ENCODE results near the gene SIGLEC7. TPM values are rescaled to one million over a fixed set of nuclear protein-coding genes. Genes with fewer than 3 reads are reported as not detected.
A peak's percentile ranks its signal among the peaks of the same experiment; 100 is the strongest.

Gene SIGLEC7
- total RNA-seq, 1 experiment from 2014 or later = not detected

DNA sequence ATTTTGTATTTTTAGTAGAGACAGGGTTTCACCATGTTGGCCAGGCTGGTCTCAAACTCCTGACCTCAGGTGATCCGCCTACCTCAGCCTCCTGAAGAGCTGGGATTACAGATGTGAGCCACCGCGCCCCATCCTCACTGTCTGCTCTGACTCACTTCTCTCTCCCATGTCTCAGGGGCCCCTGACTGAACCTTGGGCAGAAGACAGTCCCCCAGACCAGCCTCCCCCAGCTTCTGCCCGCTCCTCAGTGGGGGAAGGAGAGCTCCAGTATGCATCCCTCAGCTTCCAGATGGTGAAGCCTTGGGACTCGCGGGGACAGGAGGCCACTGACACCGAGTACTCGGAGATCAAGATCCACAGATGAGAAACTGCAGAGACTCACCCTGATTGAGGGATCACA is 12.4 kb upstream of the SIGLEC7 start:
- BruUV-seq (replicated peaks) = no TSS peak

DNA sequence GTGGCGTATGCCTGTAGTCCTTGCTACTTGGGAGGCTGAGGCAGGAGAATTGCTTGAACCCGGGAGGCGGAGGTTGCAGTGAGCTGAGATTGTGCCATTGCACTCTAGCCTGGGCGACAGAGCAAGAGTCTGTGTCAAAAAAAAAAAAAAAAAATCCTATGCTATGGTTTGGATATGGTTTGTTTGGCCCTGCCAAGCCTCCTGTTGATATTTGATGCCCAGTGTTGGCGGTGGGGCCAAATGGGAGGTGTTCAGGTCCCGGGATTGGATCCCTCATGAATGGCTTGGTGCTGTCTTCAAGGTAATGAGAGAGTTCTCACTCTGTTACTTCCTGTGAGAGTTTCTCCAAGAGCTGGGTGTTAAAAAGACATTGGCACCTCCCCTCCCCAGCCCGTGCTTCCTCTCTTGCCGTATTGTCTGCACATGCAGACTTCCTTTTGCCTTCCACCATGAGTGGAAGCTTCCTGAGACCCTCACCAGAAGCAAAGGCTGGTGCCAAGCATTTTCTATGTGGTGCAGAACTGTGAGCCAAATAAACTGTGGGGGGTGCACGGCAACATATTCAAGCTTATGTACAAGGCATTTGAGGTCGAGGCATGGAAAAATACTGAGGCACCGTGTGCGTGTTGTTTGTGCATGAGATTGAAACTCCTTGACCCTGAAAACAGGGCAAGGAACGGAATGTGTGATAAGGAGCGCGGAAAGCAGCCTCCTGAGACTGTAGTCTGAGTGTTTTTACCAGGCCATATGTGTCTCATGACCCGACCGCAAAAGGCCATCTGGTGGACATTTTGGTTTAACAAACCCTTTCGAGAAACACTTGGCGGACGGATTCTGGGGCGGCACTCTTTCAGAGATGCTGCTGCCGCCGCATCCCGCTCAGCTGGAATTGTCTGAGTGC is 10.1 kb upstream of the SIGLEC7 start:
- Mint-ChIP-seq H3K27me3 (ENCODE audit: insufficient read depth, unreplicated experiment) (peaks cover 11% of the 10 kb centered on the region), H3K4me3 (ENCODE audit: unreplicated experiment) (peak overlapping the region; percentile 26), H3K27ac (ENCODE audit: unreplicated experiment) (no peak overlapping the region), H3K4me1 (ENCODE audit: low read depth, unreplicated experiment) (peaks cover 11% of the 10 kb centered on the region), H3K36me3 (ENCODE audit: insufficient read depth, unreplicated experiment) (no peaks in the 10 kb centered on the region), H3K9me3 (ENCODE audit: unreplicated experiment) (peaks cover 9% of the 10 kb centered on the region)
- POLR2A ChIA-PET = interaction anchor here (0.6 kb wide), 1 partner anchor 140 kb away, joined by 3 read pairs; no protein-coding TSS in a partner anchor
- peak; percentile 62 to 72 for DNase-seq
- 0 out of 2 replicates have a peak, but pooled peaks cover 4% of the 10 kb centered on the region for H3K9me3 ChIP-seq
- intact Hi-C loops (cut with micrococcal nuclease; ENCODE audit: unreplicated experiment) = no loop called here
- H3K4me3 ChIP-seq (ENCODE audit: low read depth, low read length) = no peak overlapping the region
- no peaks in the 10 kb centered on the region for H3K36me3 ChIP-seq (ENCODE audit: control insufficient read depth, insufficient read depth, low read length)
- TF ChIP-seq, protein P1, sequence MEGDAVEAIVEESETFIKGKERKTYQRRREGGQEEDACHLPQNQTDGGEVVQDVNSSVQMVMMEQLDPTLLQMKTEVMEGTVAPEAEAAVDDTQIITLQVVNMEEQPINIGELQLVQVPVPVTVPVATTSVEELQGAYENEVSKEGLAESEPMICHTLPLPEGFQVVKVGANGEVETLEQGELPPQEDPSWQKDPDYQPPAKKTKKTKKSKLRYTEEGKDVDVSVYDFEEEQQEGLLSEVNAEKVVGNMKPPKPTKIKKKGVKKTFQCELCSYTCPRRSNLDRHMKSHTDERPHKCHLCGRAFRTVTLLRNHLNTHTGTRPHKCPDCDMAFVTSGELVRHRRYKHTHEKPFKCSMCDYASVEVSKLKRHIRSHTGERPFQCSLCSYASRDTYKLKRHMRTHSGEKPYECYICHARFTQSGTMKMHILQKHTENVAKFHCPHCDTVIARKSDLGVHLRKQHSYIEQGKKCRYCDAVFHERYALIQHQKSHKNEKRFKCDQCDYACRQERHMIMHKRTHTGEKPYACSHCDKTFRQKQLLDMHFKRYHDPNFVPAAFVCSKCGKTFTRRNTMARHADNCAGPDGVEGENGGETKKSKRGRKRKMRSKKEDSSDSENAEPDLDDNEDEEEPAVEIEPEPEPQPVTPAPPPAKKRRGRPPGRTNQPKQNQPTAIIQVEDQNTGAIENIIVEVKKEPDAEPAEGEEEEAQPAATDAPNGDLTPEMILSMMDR (IDR thresholded peaks at IDR 0.05; ENCODE audit: insufficient read depth in 1 of 2, low read depth in 1 of 2, low read length in 1 of 2, severe bottlenecking in 1 of 2, unreplicated experiment in 1 of 2) = peak; percentile 20 to 27
- peaks cover 4% of the 10 kb centered on the region; the same call in 1 of the 2 replicates for H3K4me1 ChIP-seq
- no peaks in the 10 kb centered on the region for H3K27me3 ChIP-seq (replicated peaks; ENCODE audit: control insufficient read depth, insufficient read depth, low read length)
- CTCF ChIA-PET = no interaction called here
- no TSS peak for BruUV-seq (replicated peaks)

More for the DNA sequence above, 12.4 kb upstream of the SIGLEC7 start:
- H3K4me1 ChIP-seq = peaks cover 4% of the 10 kb centered on the region; the same call in 1 of the 2 replicates
- H3K27me3 ChIP-seq (replicated peaks; ENCODE audit: control insufficient read depth, insufficient read depth, low read length) = no peaks in the 10 kb centered on the region
- H3K36me3 ChIP-seq (ENCODE audit: control insufficient read depth, insufficient read depth, low read length) = no peaks in the 10 kb centered on the region
- DNase-seq = no peak
- intact Hi-C loops (cut with micrococcal nuclease; ENCODE audit: unreplicated experiment) = no loop called here
- no peak overlapping the region for H3K4me3 ChIP-seq (ENCODE audit: low read depth, low read length)
- TF ChIP-seq, protein P1 (IDR thresholded peaks at IDR 0.05; ENCODE audit: insufficient read depth in 1 of 2, low read depth in 1 of 2, low read length in 1 of 2, severe bottlenecking in 1 of 2, unreplicated experiment in 1 of 2) = no peak
- no peaks in the 10 kb centered on the region for H3K36me3 Mint-ChIP-seq (ENCODE audit: insufficient read depth, unreplicated experiment)
- H3K9me3 ChIP-seq = no peaks in the 10 kb centered on the region
- H3K27ac Mint-ChIP-seq (ENCODE audit: unreplicated experiment) = no peak overlapping the region
- peaks cover 6% of the 10 kb centered on the region for H3K27me3 Mint-ChIP-seq (ENCODE audit: insufficient read depth, unreplicated experiment)
- peaks cover 5% of the 10 kb centered on the region for H3K9me3 Mint-ChIP-seq (ENCODE audit: unreplicated experiment)
- peaks cover 11% of the 10 kb centered on the region for H3K4me1 Mint-ChIP-seq (ENCODE audit: low read depth, unreplicated experiment)
- no peak overlapping the region for H3K4me3 Mint-ChIP-seq (ENCODE audit: unreplicated experiment)
- ChIA-PET POLR2A (no interaction called here), CTCF (no interaction called here)

DNA sequence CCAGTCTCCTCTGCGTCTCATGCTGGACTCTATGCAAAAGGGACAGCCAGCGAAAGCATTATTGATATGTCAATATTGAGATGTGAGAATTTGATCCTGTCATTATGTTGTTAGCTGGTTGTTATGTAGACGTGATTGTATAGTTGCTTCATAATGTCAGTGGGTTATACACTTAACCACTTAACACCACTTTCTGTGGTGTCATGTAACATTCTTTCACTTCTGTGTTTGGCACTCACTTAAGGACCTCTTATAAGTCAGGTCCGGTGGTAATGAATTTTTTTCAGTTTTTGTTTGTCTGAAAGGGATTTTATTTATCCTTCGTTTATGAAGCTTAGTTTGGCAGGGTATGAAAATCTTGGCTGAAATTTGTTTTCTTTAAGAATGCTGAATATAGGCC is 7.1 kb upstream of the SIGLEC7 start:
- Histone ChIP-seq H3K36me3 (ENCODE audit: control insufficient read depth, insufficient read depth, low read length) (no peaks in the 10 kb centered on the region), H3K4me1 (peaks cover 4% of the 10 kb centered on the region; the same call in 1 of the 2 replicates), H3K9me3 (0 out of 2 replicates have a peak, but pooled peaks cover 4% of the 10 kb centered on the region), H3K27me3 (replicated peaks; ENCODE audit: control insufficient read depth, insufficient read depth, low read length) (no peaks in the 10 kb centered on the region; the same call in 1 of the 2 replicates), H3K4me3 (ENCODE audit: low read depth, low read length) (no peak overlapping the region)
- TF ChIP-seq, protein P1 (IDR thresholded peaks at IDR 0.05; ENCODE audit: insufficient read depth in 1 of 2, low read depth in 1 of 2, low read length in 1 of 2, severe bottlenecking in 1 of 2, unreplicated experiment in 1 of 2) = no peak
- no peak for DNase-seq
- Mint-ChIP-seq H3K9me3 (ENCODE audit: unreplicated experiment) (peaks cover 9% of the 10 kb centered on the region), H3K27me3 (ENCODE audit: insufficient read depth, unreplicated experiment) (peaks cover 20% of the 10 kb centered on the region), H3K27ac (ENCODE audit: unreplicated experiment) (no peak overlapping the region), H3K36me3 (ENCODE audit: insufficient read depth, unreplicated experiment) (no peaks in the 10 kb centered on the region), H3K4me3 (ENCODE audit: unreplicated experiment) (no peak overlapping the region), H3K4me1 (ENCODE audit: low read depth, unreplicated experiment) (peaks cover 5% of the 10 kb centered on the region)
- ChIA-PET CTCF (no interaction called here), POLR2A (no interaction called here)
- intact Hi-C loops (cut with micrococcal nuclease; ENCODE audit: unreplicated experiment) = no loop called here
- no TSS peak for BruUV-seq (replicated peaks)
